GM12873 (cell line): Measurements from ENCODE around the gene IFNGR2.

Experiments
- CTCF ChIP-seq: IDR thresholded peaks from 2 replicates; pipeline ENCODE4 v1.5.1; 2012; ENCODE audit warnings: low read depth, mild to moderate bottlenecking, moderate library complexity, low read length, control low read depth; ENCODE audit not compliant: insufficient read depth; ENCODE audit errors: missing control alignments

IFNGR2 gene

GRCh38 chr21:33391656-33392055, 11.6 kb upstream of the IFNGR2 start:
- no peak for TF ChIP-seq CTCF

GRCh38 chr21:33392284-33392985, 10.8 kb upstream of the IFNGR2 start:
- TF ChIP-seq CTCF: no peak

GRCh38 chr21:33393348-33393747, 9.9 kb upstream of the IFNGR2 start:
- no peak for TF ChIP-seq CTCF

- TF ChIP-seq CTCF: no peak
Observed at GRCh38 chr21:33394260-33394659, 9.0 kb upstream of the IFNGR2 start.

GRCh38 chr21:33395891-33396331, 7.3 kb upstream of the IFNGR2 start:
- TF ChIP-seq CTCF: no peak

GRCh38 chr21:33396436-33396835, 6.8 kb upstream of the IFNGR2 start:
- no peak for TF ChIP-seq CTCF

- no peak for TF ChIP-seq CTCF
Observed at GRCh38 chr21:33396951-33397350, 6.3 kb upstream of the IFNGR2 start.

GRCh38 chr21:33397717-33398116, 5.5 kb upstream of the IFNGR2 start:
- no peak for TF ChIP-seq CTCF
